ENCODE measurements around the gene IQCK.

IQCK gene

GRCh38 chr16:19854543-19854876, 136.4 kb downstream of the IQCK start:
- in situ Hi-C loops (cut with MboI; ENCODE audit: low sequenced_read_pairs), result no loop called here

GRCh38 chr16:19856120-19856519, 138.0 kb downstream of the IQCK start:
- in situ Hi-C loops (cut with MboI; ENCODE audit: low sequenced_read_pairs), result no loop called here

GRCh38 chr16:19857593-19858339, 139.7 kb downstream of the IQCK start:
- in situ Hi-C loops (cut with MboI; ENCODE audit: low sequenced_read_pairs), result no loop called here

GRCh38 chr16:19858340-19859018, 140.4 kb downstream of the IQCK start:
- in situ Hi-C loops (cut with MboI; ENCODE audit: low sequenced_read_pairs), result no loop called here

GRCh38 chr16:19859166-19859565, 141.1 kb downstream of the IQCK start:
- in situ Hi-C loops (cut with MboI; ENCODE audit: low sequenced_read_pairs), result no loop called here

GRCh38 chr16:19859603-19860002, 141.5 kb downstream of the IQCK start:
- in situ Hi-C loops (cut with MboI; ENCODE audit: low sequenced_read_pairs), result no loop called here

GRCh38 chr16:19860166-19861041, 142.3 kb downstream of the IQCK start:
- in situ Hi-C loops (cut with MboI; ENCODE audit: low sequenced_read_pairs), result no loop called here

GRCh38 chr16:19861133-19861532, 143.1 kb downstream of the IQCK start:
- in situ Hi-C loops (cut with MboI; ENCODE audit: low sequenced_read_pairs), result no loop called here

GRCh38 chr16:19861811-19862327, 143.8 kb downstream of the IQCK start:
- in situ Hi-C loops (cut with MboI; ENCODE audit: low sequenced_read_pairs), result no loop called here

GRCh38 chr16:19863990-19864389, 145.9 kb downstream of the IQCK start:
- in situ Hi-C loops (cut with MboI; ENCODE audit: low sequenced_read_pairs), result no loop called here

GRCh38 chr16:19864566-19864965, 146.5 kb downstream of the IQCK start:
- in situ Hi-C loops (cut with MboI; ENCODE audit: low sequenced_read_pairs), result no loop called here

GRCh38 chr16:19868421-19868820, 150.3 kb downstream of the IQCK start:
- in situ Hi-C loops (cut with MboI; ENCODE audit: low sequenced_read_pairs), result no loop called here

GRCh38 chr16:19871721-19872120, 153.7 kb downstream of the IQCK start:
- in situ Hi-C loops (cut with MboI; ENCODE audit: low sequenced_read_pairs), result no loop called here

- in situ Hi-C loops (cut with MboI; ENCODE audit: low sequenced_read_pairs), result no loop called here
These were observed 154.2 kb downstream of the IQCK start for GRCh38 chr16:19872179-19872863.

- in situ Hi-C loops (cut with MboI; ENCODE audit: low sequenced_read_pairs), result no loop called here
These were observed 154.9 kb downstream of the IQCK start for GRCh38 chr16:19872935-19873334.

- in situ Hi-C loops (cut with MboI; ENCODE audit: low sequenced_read_pairs), result no loop called here
These were observed 156.0 kb downstream of the IQCK start for GRCh38 chr16:19874026-19874425.

- in situ Hi-C loops (cut with MboI; ENCODE audit: low sequenced_read_pairs), result loop anchor here (25.0 kb wide), 1 partner anchor 488 kb away; no protein-coding TSS in a partner anchor
These were observed 156.9 kb downstream of the IQCK start for GRCh38 chr16:19874851-19875546.

GRCh38 chr16:19875900-19876299, 157.8 kb downstream of the IQCK start:
- in situ Hi-C loops (cut with MboI; ENCODE audit: low sequenced_read_pairs), result loop anchor here (25.0 kb wide), 1 partner anchor 489 kb away; no protein-coding TSS in a partner anchor

GRCh38 chr16:19876501-19877059, 158.5 kb downstream of the IQCK start:
- in situ Hi-C loops (cut with MboI; ENCODE audit: low sequenced_read_pairs), result loop anchor here (25.0 kb wide), 1 partner anchor 489 kb away; no protein-coding TSS in a partner anchor

GRCh38 chr16:19878757-19879156, 160.7 kb downstream of the IQCK start:
- in situ Hi-C loops (cut with MboI; ENCODE audit: low sequenced_read_pairs), result loop anchor here (25.0 kb wide), 1 partner anchor 491 kb away; no protein-coding TSS in a partner anchor

All from HL-60/S4 (cell line).